Heart left ventricle (tissue), 16 donors: Measurements from ENCODE around the gene KLB. TPM values are rescaled to one million over a fixed set of nuclear protein-coding genes. Genes with fewer than 3 reads are reported as not detected.
A peak's percentile ranks its signal among the peaks of the same experiment; 100 is the strongest.

Experiments used
- ATAC-seq, 4 donors: fragments of 200-7000 bp; cut with Tn5 transposase; one replicate each; pipeline ENCODE4 v1.9.1; 2020 to 2022; ENCODE audit warnings: moderate library complexity in 4 of 4, mild to moderate bottlenecking in 3 of 4, moderate number of reproducible peaks in 1 of 4
- DNase-seq, 5 donors: peaks; one replicate each; pipeline ENCODE4 v3.0.0-alpha.2; 2020
- H3K27ac ChIP-seq, 12 donors: fragments of 200-600 bp; sonication (generic) in 4 of 12; one replicate each; pipeline versions ENCODE4 v1.5.0 to v1.8.0; 2016 to 2022; ENCODE audit warnings: mild to moderate bottlenecking in 2 of 12
- H3K27me3 ChIP-seq, 9 donors: fragments of 200-600 bp; sonication (generic) in 2 of 9; one replicate each; pipeline versions ENCODE4 v1.5.1 to v1.8.0; 2016 to 2022; ENCODE audit warnings: mild to moderate bottlenecking in 3 of 9
- H3K36me3 ChIP-seq, 9 donors: fragments of 200-600 bp; sonication (generic) in 2 of 9; one replicate each; pipeline versions ENCODE4 v1.5.0 to v1.8.0; 2018 to 2022; ENCODE audit warnings: mild to moderate bottlenecking in 2 of 9
- H3K4me1 ChIP-seq, 12 donors: fragments of 200-600 bp; sonication (generic) in 4 of 12; one replicate each; pipeline versions ENCODE4 v1.5.0 to v1.8.0; 2016 to 2022; ENCODE audit warnings: mild to moderate bottlenecking in 3 of 12
- H3K4me3 ChIP-seq, 12 donors: fragments of 200-600 bp; sonication (generic) in 4 of 12; one replicate each; pipeline versions ENCODE4 v1.5.0 to v1.8.0; 2017 to 2022; ENCODE audit warnings: mild to moderate bottlenecking in 9 of 12, moderate library complexity in 4 of 12
- H3K9me3 ChIP-seq, 12 donors: fragments of 200-600 bp; sonication (generic) in 4 of 12; one replicate each; pipeline versions ENCODE4 v1.5.0 to v1.8.0; 2016 to 2022; ENCODE audit warnings: mild to moderate bottlenecking in 1 of 12
- CTCF ChIP-seq, 12 donors: fragments of 200-600 bp; sonication (generic) in 4 of 12; IDR thresholded peaks; one replicate each; pipeline versions ENCODE4 v1.5.0 to v1.8.0; 2018 to 2022; ENCODE audit warnings: antibody characterized with exemption in 12 of 12, mild to moderate bottlenecking in 5 of 12
- POLR2A ChIP-seq, 2 donors: fragments of 450-650 bp; IDR thresholded peaks; one replicate each; pipeline ENCODE4 v1.6.1; 2017; ENCODE audit warnings: antibody characterized with exemption in 2 of 2, mild to moderate bottlenecking in 2 of 2, moderate library complexity in 2 of 2
- WGBS, 4 donors: extraction: QIAGEN DNeasy Blood & Tissue Kit in 2 of 4; methylation state at CpG; one replicate each; pipeline versions ENCODE4 v1.1.5 to v1.1.7; 2013 to 2018; 5-methylcytosine and 5-hydroxymethylcytosine counted together
- intact Hi-C, 10 donors: fragments of 100-400 bp; cut with DNase I; formaldehyde crosslinking; loops; one replicate each; pipeline versions ENCODE4 v1.11.1 to v1.14.2; 2022
- polyA plus RNA-seq, 2 donors: library from polyadenylated mRNA; stranded (reverse); fragments of 200-250 nt; gene quantifications; one replicate each; pipeline ENCODE4 v1.2.3, GENCODE V29; 2013
- total RNA-seq, 9 donors: library from RNA; depleted of rRNA in 2 of 9; stranded (reverse); fragments of >200 nt in 2 of 9; fragmentation: NEBNext Ultra II Directional in 3 of 9; extraction: Animal tissue kit (Norgen Biotek cat#: 25700) in 3 of 9; gene quantifications; one replicate each; pipeline versions ENCODE4 v1.1.0 to v1.2.4, GENCODE V29; 2016 to 2023
- donor health status: ischemic (EF 13 %, LVEDD 7.1; RV severe dilation, severe dysfunction).
- donor health status: healthy with polysubstance abuse.
- donor health status: DM: no; HTN: yes; CAD: no.
- donor health status: DM: no; HTN: no; CAD: no.
- donor health status: ischemic (EF 25% LVEDD 6.9; RV normal size, moderate dysfunction).
- donor health status: ischemic (EF 25% LVEDD 5.7; RV mildly dilated, moderate dysfunction).
- donor health status: healthy.
- donor health status: DM: yes; HTN: yes; CAD: no.
- donor health status: ischemic (EF 35%, LVEDD 5.7; RV mildly dilated, moderate dysfunction).
- donor health status: nonischemic (EF 11% LVEDD 7.7; RV severe dilation, severe dysfunction).
- donor health status: DM: yes; HTN: yes; CAD: no.
- donor health status: PGD.
- donor health status: ischemic (EF 29% LVEDD 5.4; RV normal size, mild dysfunction).
- donor health status: nonischemic (EF 23%, LVEDD 6.1; RV moderate dilation, normal function).

KLB gene
- total and polyA plus RNA-seq, 11 donors, result 0.08 to 2.9 (median 0.15) TPM; not detected in 5

DNA sequence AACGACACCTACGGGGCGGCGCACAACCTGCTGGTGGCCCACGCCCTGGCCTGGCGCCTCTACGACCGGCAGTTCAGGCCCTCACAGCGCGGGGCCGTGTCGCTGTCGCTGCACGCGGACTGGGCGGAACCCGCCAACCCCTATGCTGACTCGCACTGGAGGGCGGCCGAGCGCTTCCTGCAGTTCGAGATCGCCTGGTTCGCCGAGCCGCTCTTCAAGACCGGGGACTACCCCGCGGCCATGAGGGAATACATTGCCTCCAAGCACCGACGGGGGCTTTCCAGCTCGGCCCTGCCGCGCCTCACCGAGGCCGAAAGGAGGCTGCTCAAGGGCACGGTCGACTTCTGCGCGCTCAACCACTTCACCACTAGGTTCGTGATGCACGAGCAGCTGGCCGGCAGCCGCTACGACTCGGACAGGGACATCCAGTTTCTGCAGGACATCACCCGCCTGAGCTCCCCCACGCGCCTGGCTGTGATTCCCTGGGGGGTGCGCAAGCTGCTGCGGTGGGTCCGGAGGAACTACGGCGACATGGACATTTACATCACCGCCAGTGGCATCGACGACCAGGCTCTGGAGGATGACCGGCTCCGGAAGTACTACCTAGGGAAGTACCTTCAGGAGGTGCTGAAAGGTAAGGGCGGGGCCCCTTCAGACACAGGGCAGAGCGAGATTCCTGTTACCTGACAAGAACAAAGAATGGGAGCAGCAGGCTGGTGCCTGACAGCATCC, 40.3 kb downstream of the KLB start:
- peaks cover 0 to 38% (median 33%) of the 10 kb centered on the region in 9 donors for H3K36me3 ChIP-seq
- H3K4me3 ChIP-seq, result peak overlapping the region; percentile 20 to 58 (median 48)

GRCh38 chr4:39450618-39451017, 43.9 kb downstream of the KLB start:
- H3K36me3 ChIP-seq, result peaks cover 0 to 74% (median 69%) of the 10 kb centered on the region in 9 donors
- WGBS, 4 donors, result 44 to 79% (median 64%) methylated on average over 2 of the region's 2 CpGs
- H3K9me3 ChIP-seq, result no peaks in the 10 kb centered on the region
- no peaks in the 10 kb centered on the region for H3K27me3 ChIP-seq
- H3K4me3 ChIP-seq, result no peak overlapping the region
- intact Hi-C loops, result loop anchor here in 2 of 10 donors (10.0 kb wide), 2 partner anchors 74 to 86 kb away; partner anchors contain the start of genes RFC1 (in 1 of the 2) and UGDH (in 1 of the 2)
- H3K4me1 ChIP-seq, result peaks cover 0 to 18% (median 5%) of the 10 kb centered on the region in 12 donors
- DNase-seq, result no peak
- no peak for ATAC-seq
- TF ChIP-seq CTCF (IDR thresholded peaks at IDR 0.05), result no peak
- TF ChIP-seq POLR2A (IDR thresholded peaks at IDR 0.05), result no peak
- H3K27ac ChIP-seq, result no peak overlapping the region

More for the DNA sequence above, 40.3 kb downstream of the KLB start:
- Histone ChIP-seq H3K4me1 (peaks cover 0 to 13% (median 5%) of the 10 kb centered on the region in 12 donors), H3K9me3 (no peaks in the 10 kb centered on the region), H3K27me3 (no peaks in the 10 kb centered on the region), H3K27ac (peak overlapping the region in 3 of 12 donors; percentile 1 to 22 (median 17))
- DNase-seq (peak; percentile 43 to 78 (median 62)), ATAC-seq (peak; percentile 57 to 87 (median 82))
- intact Hi-C loops, result loop anchor here in 3 of 10 donors (5.0 to 10.0 kb wide), 3 partner anchors 132 to 545 kb away; no protein-coding TSS in a partner anchor
- TF ChIP-seq POLR2A (IDR thresholded peaks at IDR 0.05), result no peak
- TF ChIP-seq CTCF (IDR thresholded peaks at IDR 0.05), result peak in 4 of 12 donors; percentile 21 to 42 (median 29)
- WGBS, 4 donors, result 4 to 12% (median 7%) methylated on average over 24 to 61 of the region's 61 CpGs

DNA sequence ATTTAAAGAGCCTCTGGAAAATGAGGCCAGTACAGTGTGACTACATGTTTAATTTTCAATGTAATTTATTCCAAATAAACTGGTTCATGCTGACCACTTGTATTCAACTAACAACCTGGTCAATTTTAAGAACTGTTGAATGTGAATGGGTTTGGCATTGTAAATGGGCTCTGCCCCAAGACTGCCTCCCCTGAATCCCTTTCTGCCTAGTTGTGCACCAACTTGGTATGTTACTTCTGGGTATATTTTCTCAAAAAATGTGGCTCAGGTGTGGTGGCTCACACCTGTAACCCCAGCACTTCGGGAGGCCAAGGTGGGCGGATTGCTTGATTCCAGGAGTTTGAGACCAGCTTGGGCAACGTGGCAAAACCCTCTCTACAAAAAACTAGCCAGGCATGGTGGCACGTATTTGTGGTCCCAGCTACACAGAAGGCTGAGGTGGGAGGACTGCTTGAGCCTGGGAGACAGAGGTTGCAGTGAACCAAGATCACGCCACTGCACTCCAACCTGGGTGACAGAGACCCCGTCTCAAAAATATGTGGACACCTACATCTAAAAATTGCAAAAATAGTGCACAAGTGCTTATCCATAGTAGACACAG, 44.8 kb downstream of the KLB start:
- ATAC-seq, result no peak
- DNase-seq, result no peak
- H3K4me1 ChIP-seq, result peaks cover 0 to 22% (median 10%) of the 10 kb centered on the region in 12 donors
- H3K36me3 ChIP-seq, result peaks cover under 1 to 83% (median 78%) of the 10 kb centered on the region in 9 donors
- WGBS, 4 donors, result 91 to 94% (median 93%) methylated on average over 6 of the region's 6 CpGs
- no peaks in the 10 kb centered on the region for H3K27me3 ChIP-seq
- no peak for TF ChIP-seq POLR2A (IDR thresholded peaks at IDR 0.05)
- no peak for TF ChIP-seq CTCF (IDR thresholded peaks at IDR 0.05)
- H3K9me3 ChIP-seq, result no peaks in the 10 kb centered on the region
- intact Hi-C loops, result loop anchor here in 2 of 10 donors (10.0 kb wide), 2 partner anchors 73 to 87 kb away; partner anchors contain the start of genes RFC1 (in 1 of the 2) and UGDH (in 1 of the 2)
- H3K4me3 ChIP-seq, result no peak overlapping the region
- no peak overlapping the region for H3K27ac ChIP-seq
